Keratinocyte (primary cell): ENCODE measurements around the gene ATXN7L2. TPM values are rescaled to one million over a fixed set of nuclear protein-coding genes. Genes with fewer than 3 reads are reported as not detected.

Experiments used
- DNase-seq: peaks from one replicate; pipeline ENCODE4 v3.0.0-alpha.2; 2011; ENCODE audit warnings: low read depth, missing footprints, low spot score
- FAIRE-seq: peaks from 2 replicates; lab custom pipeline; 2011; peaks lifted over from hg19 to GRCh38; lab: Jason Lieb, UNC
- H2AFZ ChIP-seq: 2 replicates; pipeline ENCODE4 v1.6.0; 2012; ENCODE audit warnings: low read length, control low read depth, inconsistent platforms; ENCODE audit not compliant: control insufficient read depth
- H3K27ac ChIP-seq: 2 replicates; pipeline ENCODE4 v1.5.1; 2011; ENCODE audit warnings: low read length; ENCODE audit not compliant: control insufficient read depth, insufficient read depth
- H3K27me3 ChIP-seq: 3 replicates; pipeline ENCODE4 v1.6.0; 2011; ENCODE audit warnings: low read length; ENCODE audit not compliant: control insufficient read depth, insufficient read depth; ENCODE audit errors: extremely low read depth
- H3K36me3 ChIP-seq, 2 experiments: 2 replicates in 1 of 2; 3 replicates in 1 of 2; pipeline ENCODE4 v1.5.1; 2011; ENCODE audit warnings: low read length in 2 of 2, mild to moderate bottlenecking in 1 of 2; ENCODE audit not compliant: control insufficient read depth in 2 of 2, insufficient read depth in 2 of 2; ENCODE audit errors: extremely low read depth in 1 of 2
- H3K4me1 ChIP-seq: 3 replicates; pipeline ENCODE4 v1.5.1; 2011; ENCODE audit warnings: low read length; ENCODE audit not compliant: control insufficient read depth, insufficient read depth; ENCODE audit errors: extremely low read depth
- H3K4me2 ChIP-seq: 3 replicates; pipeline ENCODE4 v1.6.0; 2011; ENCODE audit warnings: low read depth, low read length; ENCODE audit not compliant: control insufficient read depth, insufficient read depth; ENCODE audit errors: extremely low read depth
- H3K4me3 ChIP-seq, 3 experiments: fragments of 200-600 bp in 1 of 3; sonication (generic) in 1 of 3; 2 replicates in 2 of 3; 3 replicates in 1 of 3; pipeline ENCODE4 v1.5.1; 2011 to 2016; ENCODE audit warnings: low read length in 3 of 3, mild to moderate bottlenecking in 3 of 3, control low read depth in 2 of 3, inconsistent platforms in 1 of 3, low read depth in 1 of 3, mixed read lengths in 1 of 3, mixed run types in 1 of 3, moderate library complexity in 1 of 3; ENCODE audit not compliant: control insufficient read depth in 2 of 3, insufficient read depth in 2 of 3; ENCODE audit errors: extremely low read depth in 1 of 3
- H3K79me2 ChIP-seq: 2 replicates; pipeline ENCODE4 v1.6.0; 2012; ENCODE audit warnings: low read length; ENCODE audit not compliant: control insufficient read depth, insufficient read depth
- H3K9ac ChIP-seq: 3 replicates; pipeline ENCODE4 v1.6.0; 2011; ENCODE audit warnings: low read length; ENCODE audit not compliant: control insufficient read depth, insufficient read depth; ENCODE audit errors: extremely low read depth
- H3K9me1 ChIP-seq: 3 replicates; pipeline ENCODE4 v1.6.0; 2011; ENCODE audit warnings: low read length; ENCODE audit not compliant: control insufficient read depth, insufficient read depth; ENCODE audit errors: extremely low read depth
- H3K9me3 ChIP-seq: 2 replicates; pipeline ENCODE4 v1.5.1; 2012; ENCODE audit warnings: low read depth, low read length; ENCODE audit not compliant: control insufficient read depth
- H4K20me1 ChIP-seq: 3 replicates; pipeline ENCODE4 v1.6.0; 2011; ENCODE audit warnings: low read length; ENCODE audit not compliant: control insufficient read depth, insufficient read depth; ENCODE audit errors: extremely low read depth
- EZH2 ChIP-seq: IDR thresholded peaks from one replicate; pipeline ENCODE4 v1.6.1; 2012; ENCODE audit warnings: inconsistent platforms, mild to moderate bottlenecking, low read length, moderate library complexity
- dilution Hi-C: fragments of 300-500 bp; cut with MboI; formaldehyde crosslinking; loops from one replicate; pipeline ENCODE4 v1.7.0; 2020; ENCODE audit warnings: low sequenced_read_pairs; ENCODE audit not compliant: extremely low pct_ligation_motif_present
- polyA plus RNA-seq, 5 experiments: library from polyadenylated mRNA; depleted of rRNA in 3 of 5; stranded (reverse) in 3 of 5; stranded (forward) in 1 of 5; unstranded in 1 of 5; fragments of >200 nt; gene quantifications; 1 replicate in 1 of 5; 2 replicates in 3 of 5; 3 replicates in 1 of 5; pipeline versions ENCODE4 v1.2.1 to v1.2.3, GENCODE V29; 2011 to 2012; ENCODE audit warnings: missing spikeins in 2 of 5, low read depth in 1 of 5, low replicate concordance in 1 of 5
- TF ChIP-seq, protein P1 (sequence below), 3 experiments: IDR thresholded peaks in 1 of 3; conservative IDR thresholded peaks in 1 of 3; optimal IDR thresholded peaks in 1 of 3; 2 replicates in 2 of 3; 3 replicates in 1 of 3; pipeline versions ENCODE3 to v1.5.1; 2011; ENCODE audit warnings: low read length in 3 of 3, mild to moderate bottlenecking in 3 of 3, moderate library complexity in 2 of 3, control low read depth in 1 of 3, inconsistent platforms in 1 of 3; ENCODE audit not compliant: insufficient read depth in 2 of 3; ENCODE audit errors: extremely low read depth in 1 of 3

The ATXN7L2 gene
- polyA plus RNA-seq, 1 donor (not counting 4 experiments of a cell fraction or from before 2014, with no cell fraction given), result 1.2 TPM

GRCh38 chr1:109468061-109468460 lies 15.6 kb upstream of the ATXN7L2 start:
- no peaks in the 10 kb centered on the region for H3K9me1 ChIP-seq
- H3K27ac ChIP-seq, result no peak overlapping the region
- H3K4me2 ChIP-seq, result no peak overlapping the region
- H3K36me3 ChIP-seq, result no peaks in the 10 kb centered on the region
- no peak for FAIRE-seq
- TF ChIP-seq EZH2, result no peak
- TF ChIP-seq, protein P1, sequence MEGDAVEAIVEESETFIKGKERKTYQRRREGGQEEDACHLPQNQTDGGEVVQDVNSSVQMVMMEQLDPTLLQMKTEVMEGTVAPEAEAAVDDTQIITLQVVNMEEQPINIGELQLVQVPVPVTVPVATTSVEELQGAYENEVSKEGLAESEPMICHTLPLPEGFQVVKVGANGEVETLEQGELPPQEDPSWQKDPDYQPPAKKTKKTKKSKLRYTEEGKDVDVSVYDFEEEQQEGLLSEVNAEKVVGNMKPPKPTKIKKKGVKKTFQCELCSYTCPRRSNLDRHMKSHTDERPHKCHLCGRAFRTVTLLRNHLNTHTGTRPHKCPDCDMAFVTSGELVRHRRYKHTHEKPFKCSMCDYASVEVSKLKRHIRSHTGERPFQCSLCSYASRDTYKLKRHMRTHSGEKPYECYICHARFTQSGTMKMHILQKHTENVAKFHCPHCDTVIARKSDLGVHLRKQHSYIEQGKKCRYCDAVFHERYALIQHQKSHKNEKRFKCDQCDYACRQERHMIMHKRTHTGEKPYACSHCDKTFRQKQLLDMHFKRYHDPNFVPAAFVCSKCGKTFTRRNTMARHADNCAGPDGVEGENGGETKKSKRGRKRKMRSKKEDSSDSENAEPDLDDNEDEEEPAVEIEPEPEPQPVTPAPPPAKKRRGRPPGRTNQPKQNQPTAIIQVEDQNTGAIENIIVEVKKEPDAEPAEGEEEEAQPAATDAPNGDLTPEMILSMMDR (optimal IDR thresholded peaks at IDR 0.05 in 1 of 3, IDR thresholded peaks at IDR 0.05 in 1 of 3, conservative IDR thresholded peaks at IDR 0.05 in 1 of 3; ENCODE audit: extremely low read depth in 1 of 3, insufficient read depth in 2 of 3, low read length in 3 of 3), result no peak
- peaks cover 79% of the 10 kb centered on the region for H3K27me3 ChIP-seq
- no peak overlapping the region for H3K4me3 ChIP-seq
- dilution Hi-C loops, result no loop called here
- H4K20me1 ChIP-seq, result no peaks in the 10 kb centered on the region
- H3K4me1 ChIP-seq, result no peaks in the 10 kb centered on the region
- no peaks in the 10 kb centered on the region for H3K9me3 ChIP-seq
- DNase-seq, result no peak
- H2AFZ ChIP-seq, result no peak overlapping the region
- H3K79me2 ChIP-seq, result no peaks in the 10 kb centered on the region
- no peak overlapping the region for H3K9ac ChIP-seq

- H3K4me3 ChIP-seq, result no peak overlapping the region
- no peak overlapping the region for H3K4me2 ChIP-seq
- H3K27me3 ChIP-seq, result peaks cover 75% of the 10 kb centered on the region
- no peaks in the 10 kb centered on the region for H3K4me1 ChIP-seq
- TF ChIP-seq, protein P1 (optimal IDR thresholded peaks at IDR 0.05 in 1 of 3, IDR thresholded peaks at IDR 0.05 in 1 of 3, conservative IDR thresholded peaks at IDR 0.05 in 1 of 3; ENCODE audit: extremely low read depth in 1 of 3, insufficient read depth in 2 of 3, low read length in 3 of 3), result no peak
- TF ChIP-seq EZH2, result no peak
- no peaks in the 10 kb centered on the region for H3K9me3 ChIP-seq
- DNase-seq (no peak), FAIRE-seq (no peak)
- H3K9me1 ChIP-seq, result no peaks in the 10 kb centered on the region
- H4K20me1 ChIP-seq, result no peaks in the 10 kb centered on the region
- H3K79me2 ChIP-seq, result no peaks in the 10 kb centered on the region
- H3K36me3 ChIP-seq, result no peaks in the 10 kb centered on the region
- H3K27ac ChIP-seq, result no peak overlapping the region
- H2AFZ ChIP-seq, result no peak overlapping the region
- dilution Hi-C loops, result no loop called here
- no peak overlapping the region for H3K9ac ChIP-seq
Observed at GRCh38 chr1:109468903-109469302, 14.8 kb upstream of the ATXN7L2 start.
